Activated CD8-positive, alpha-beta T cell treated with anti-CD3 and anti-CD28 coated beads for 36 hours (primary cell): Measurements from ENCODE around the gene ACTL8. TPM values are rescaled to one million over a fixed set of nuclear protein-coding genes. Genes with fewer than 3 reads are reported as not detected.

Experiments used
- ATAC-seq: fragments of 200-7000 bp; cut with Tn5 transposase; one replicate; pipeline ENCODE4 v1.10.0; 2021; ENCODE audit warnings: mild to moderate bottlenecking, moderate library complexity
- CTCF ChIA-PET: fragments of 350-600 bp; sonication (Branson Sonifier 250); formaldehyde crosslinking; loops from one replicate; lab custom pipeline; 2021; ENCODE audit warnings: antibody characterized with exemption; lab: Charles Lee
- POLR2A ChIA-PET: fragments of 350-600 bp; sonication (Branson Sonifier 250); formaldehyde crosslinking; loops from one replicate; lab custom pipeline; 2021; ENCODE audit warnings: antibody characterized with exemption; lab: Charles Lee
- DNase-seq: peaks from one replicate; pipeline ENCODE4 v3.0.0-alpha.2; 2020
- H3K27ac Mint-ChIP-seq: one replicate; pipeline ENCODE4 v1.8.0; 2021; ENCODE audit warnings: mild to moderate bottlenecking, mixed read lengths
- H3K27me3 Mint-ChIP-seq: one replicate; pipeline ENCODE4 v1.8.0; 2021; ENCODE audit warnings: mixed read lengths
- H3K36me3 Mint-ChIP-seq: one replicate; pipeline ENCODE4 v1.8.0; 2021; ENCODE audit warnings: low read depth, mixed read lengths
- H3K4me1 Mint-ChIP-seq: one replicate; pipeline ENCODE4 v1.8.0; 2021; ENCODE audit warnings: low read depth, mixed read lengths
- H3K4me3 Mint-ChIP-seq: one replicate; pipeline ENCODE4 v1.8.0; 2021; ENCODE audit warnings: mild to moderate bottlenecking, moderate library complexity, mixed read lengths
- H3K9me3 Mint-ChIP-seq: one replicate; pipeline ENCODE4 v1.8.0; 2021; ENCODE audit warnings: mixed read lengths
- intact Hi-C: fragments of 100-400 bp; cut with micrococcal nuclease; formaldehyde crosslinking; loops from one replicate; pipeline ENCODE4 v1.10.0; 2022
- total RNA-seq, 2 experiments: library from RNA; stranded (reverse); gene quantifications; one replicate each; pipeline ENCODE4 v1.2.3, GENCODE V29; 2021
- TF ChIP-seq, protein P1 (sequence below): fragments of 200-600 bp; IDR thresholded peaks from one replicate; pipeline ENCODE4 v1.8.0; 2022; ENCODE audit warnings: antibody characterized with exemption, mild to moderate bottlenecking

ACTL8 gene
- total RNA-seq, 2 experiments from 2014 or later: not detected

DNA sequence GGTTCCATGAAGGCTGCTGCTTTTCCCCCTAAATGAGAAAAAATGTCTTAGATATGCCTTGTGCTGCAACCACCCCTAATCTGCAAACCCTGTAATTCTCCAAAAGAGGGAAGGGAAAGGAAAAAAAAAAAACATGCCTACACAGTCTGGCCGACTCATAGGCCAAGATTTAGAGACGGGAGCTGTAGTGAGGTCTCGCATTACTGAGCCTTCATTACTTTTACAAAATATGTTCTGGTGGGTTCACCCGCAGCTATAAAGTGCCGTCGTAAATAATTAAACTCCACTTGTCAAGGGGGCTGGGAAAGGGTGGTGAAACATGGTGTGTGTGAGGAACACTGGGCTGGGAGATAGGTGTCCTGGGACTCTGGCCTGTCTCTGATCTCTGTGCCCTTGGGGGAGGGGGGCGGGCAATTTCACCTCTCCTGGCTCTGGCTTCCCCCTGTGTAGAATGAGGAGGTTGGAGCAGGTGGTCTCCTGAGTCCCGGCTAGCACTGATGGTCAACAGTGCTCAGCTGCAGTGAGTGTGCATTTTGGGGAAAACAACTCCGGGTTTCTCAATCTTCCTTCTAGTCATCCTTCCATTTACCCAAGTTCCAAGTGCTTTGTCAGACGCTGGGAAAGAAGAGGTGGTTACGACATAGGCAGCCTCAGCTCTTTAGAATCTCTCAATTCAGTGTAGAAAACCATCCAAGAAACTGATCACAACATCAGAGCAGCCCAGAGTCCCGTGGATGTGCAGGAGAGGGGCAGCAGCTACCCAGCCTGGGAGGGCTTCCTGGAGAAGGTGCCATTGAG, 82.3 kb downstream of the ACTL8 start:
- no peaks in the 10 kb centered on the region for H3K4me1 Mint-ChIP-seq
- ChIA-PET CTCF (interaction anchor here (1.9 kb wide), 1 partner anchor 12 kb away, joined by 5 read pairs; no protein-coding TSS in a partner anchor), POLR2A (no interaction called here)
- no peaks in the 10 kb centered on the region for H3K36me3 Mint-ChIP-seq
- intact Hi-C loops: no loop called here
- TF ChIP-seq, protein P1, sequence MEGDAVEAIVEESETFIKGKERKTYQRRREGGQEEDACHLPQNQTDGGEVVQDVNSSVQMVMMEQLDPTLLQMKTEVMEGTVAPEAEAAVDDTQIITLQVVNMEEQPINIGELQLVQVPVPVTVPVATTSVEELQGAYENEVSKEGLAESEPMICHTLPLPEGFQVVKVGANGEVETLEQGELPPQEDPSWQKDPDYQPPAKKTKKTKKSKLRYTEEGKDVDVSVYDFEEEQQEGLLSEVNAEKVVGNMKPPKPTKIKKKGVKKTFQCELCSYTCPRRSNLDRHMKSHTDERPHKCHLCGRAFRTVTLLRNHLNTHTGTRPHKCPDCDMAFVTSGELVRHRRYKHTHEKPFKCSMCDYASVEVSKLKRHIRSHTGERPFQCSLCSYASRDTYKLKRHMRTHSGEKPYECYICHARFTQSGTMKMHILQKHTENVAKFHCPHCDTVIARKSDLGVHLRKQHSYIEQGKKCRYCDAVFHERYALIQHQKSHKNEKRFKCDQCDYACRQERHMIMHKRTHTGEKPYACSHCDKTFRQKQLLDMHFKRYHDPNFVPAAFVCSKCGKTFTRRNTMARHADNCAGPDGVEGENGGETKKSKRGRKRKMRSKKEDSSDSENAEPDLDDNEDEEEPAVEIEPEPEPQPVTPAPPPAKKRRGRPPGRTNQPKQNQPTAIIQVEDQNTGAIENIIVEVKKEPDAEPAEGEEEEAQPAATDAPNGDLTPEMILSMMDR: no peak
- DNase-seq (no peak), ATAC-seq (no peak)
- no peak overlapping the region for H3K27ac Mint-ChIP-seq
- H3K4me3 Mint-ChIP-seq: no peak overlapping the region
- peaks cover 4% of the 10 kb centered on the region for H3K27me3 Mint-ChIP-seq
- no peaks in the 10 kb centered on the region for H3K9me3 Mint-ChIP-seq

DNA sequence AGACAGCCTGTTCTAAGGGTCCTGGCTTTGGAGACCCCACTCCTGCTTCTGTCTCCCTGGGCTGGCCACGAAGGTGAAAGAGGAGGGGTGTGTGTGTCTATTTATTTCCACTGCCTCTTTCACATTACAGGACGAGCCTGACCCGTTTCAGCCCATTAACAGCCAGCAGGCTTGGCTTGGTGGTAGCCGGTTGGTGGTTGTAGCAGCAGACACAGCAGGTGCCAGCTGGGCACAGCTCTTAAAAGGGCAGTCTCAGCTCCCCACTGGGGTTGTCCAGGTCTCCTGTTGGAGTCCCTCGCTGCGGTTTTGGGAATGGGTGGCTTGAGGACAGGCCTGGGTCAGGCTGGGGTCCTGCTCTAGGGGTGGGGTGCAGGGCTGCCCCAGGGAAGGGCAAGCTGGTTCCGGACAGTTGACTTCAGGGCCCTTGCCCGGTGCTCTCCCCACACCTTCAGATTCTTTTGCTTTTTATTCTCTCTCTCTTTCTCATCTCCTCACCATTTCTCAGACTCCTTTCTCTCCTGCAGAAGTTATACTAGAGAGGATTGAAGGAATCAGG, 84.6 kb downstream of the ACTL8 start:
- Mint-ChIP-seq H3K9me3 (no peaks in the 10 kb centered on the region), H3K4me1 (no peaks in the 10 kb centered on the region), H3K27me3 (peaks cover 6% of the 10 kb centered on the region), H3K27ac (no peak overlapping the region), H3K36me3 (no peaks in the 10 kb centered on the region), H3K4me3 (no peak overlapping the region)
- TF ChIP-seq, protein P1: no peak
- POLR2A ChIA-PET: no interaction called here
- no peak for ATAC-seq
- CTCF ChIA-PET: no interaction called here
- intact Hi-C loops: no loop called here
- no peak for DNase-seq

DNA sequence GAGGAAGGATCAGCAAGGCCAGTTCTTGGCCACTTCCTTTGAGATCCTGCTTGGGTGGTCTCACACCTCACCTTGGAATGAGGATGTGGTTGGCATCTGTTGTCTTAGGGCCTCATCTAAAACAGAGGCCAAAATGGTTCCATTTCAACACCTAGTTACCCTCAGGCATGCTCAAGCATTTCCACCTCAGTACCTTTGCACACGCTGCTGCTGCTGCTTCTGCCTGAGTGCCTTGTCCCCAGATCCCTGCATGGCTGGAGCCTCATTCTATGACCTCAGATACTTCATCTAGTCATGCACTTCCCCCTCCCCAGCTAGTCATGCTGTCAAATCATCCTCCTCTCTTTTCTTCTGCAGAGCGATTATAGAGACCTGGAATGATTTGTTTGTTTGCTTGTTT, 86.8 kb downstream of the ACTL8 start:
- no peaks in the 10 kb centered on the region for H3K4me1 Mint-ChIP-seq
- DNase-seq (no peak), ATAC-seq (no peak)
- TF ChIP-seq, protein P1: no peak
- no peak overlapping the region for H3K27ac Mint-ChIP-seq
- H3K4me3 Mint-ChIP-seq: no peak overlapping the region
- H3K27me3 Mint-ChIP-seq: peaks cover 6% of the 10 kb centered on the region
- CTCF ChIA-PET: no interaction called here
- no peaks in the 10 kb centered on the region for H3K9me3 Mint-ChIP-seq
- POLR2A ChIA-PET: no interaction called here
- intact Hi-C loops: no loop called here
- H3K36me3 Mint-ChIP-seq: no peaks in the 10 kb centered on the region

DNA sequence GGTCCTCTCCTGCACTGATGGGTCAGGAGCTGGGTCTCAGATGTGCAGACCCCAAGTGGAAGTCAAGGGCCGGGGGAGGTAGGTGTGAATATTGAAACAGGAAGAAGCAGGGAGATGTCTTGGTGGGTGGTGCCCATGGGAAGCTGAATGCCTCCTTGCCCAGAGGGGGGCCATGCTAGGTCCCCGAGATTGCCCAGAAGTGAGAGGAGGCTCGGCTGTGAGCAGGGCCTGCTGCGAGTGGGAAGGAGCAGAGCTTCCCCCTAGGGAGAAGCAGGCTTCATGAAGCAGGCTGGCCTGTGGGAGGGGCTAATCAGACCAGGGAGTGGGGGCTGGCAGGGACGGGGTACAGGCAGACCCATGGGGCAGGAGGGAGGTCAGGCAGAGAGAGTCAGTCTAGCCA, 87.6 kb downstream of the ACTL8 start:
- ChIA-PET CTCF (no interaction called here), POLR2A (no interaction called here)
- ATAC-seq (no peak), DNase-seq (no peak)
- H3K4me3 Mint-ChIP-seq: no peak overlapping the region
- H3K27ac Mint-ChIP-seq: no peak overlapping the region
- intact Hi-C loops: no loop called here
- TF ChIP-seq, protein P1: no peak
- H3K36me3 Mint-ChIP-seq: no peaks in the 10 kb centered on the region
- H3K4me1 Mint-ChIP-seq: no peaks in the 10 kb centered on the region
- peaks cover 6% of the 10 kb centered on the region for H3K27me3 Mint-ChIP-seq
- H3K9me3 Mint-ChIP-seq: no peaks in the 10 kb centered on the region

DNA sequence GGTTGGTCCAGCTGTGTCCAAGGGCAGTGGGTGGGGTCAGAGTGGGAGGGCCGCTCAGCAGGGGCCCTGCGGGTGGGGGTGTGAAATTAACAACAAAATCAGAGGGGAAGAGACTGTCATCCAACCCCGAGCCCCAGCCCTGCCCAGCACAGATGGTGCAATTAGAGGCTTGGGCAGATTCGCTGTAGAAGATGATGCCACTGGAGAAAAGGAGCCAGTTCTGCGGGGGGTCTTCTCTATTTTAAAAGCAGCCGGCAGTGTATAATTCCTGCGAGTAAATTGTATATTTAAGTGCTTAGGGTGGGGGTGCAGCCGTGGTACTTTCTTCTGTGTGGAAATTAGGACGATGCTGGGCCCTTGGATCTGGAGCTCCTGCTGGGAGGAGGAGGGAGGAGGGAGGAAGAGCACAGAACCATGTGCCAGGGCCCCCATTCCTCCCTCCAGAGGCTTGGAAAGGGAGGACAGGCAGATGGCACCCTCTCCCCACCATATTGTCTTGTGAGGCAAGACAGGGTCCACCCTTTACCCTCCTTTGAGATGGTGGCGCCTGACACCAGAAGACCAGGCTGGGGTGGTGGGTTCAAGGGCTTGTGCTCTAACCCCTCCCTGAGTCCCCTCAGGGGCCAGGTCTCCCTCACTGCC, 89.2 kb downstream of the ACTL8 start:
- TF ChIP-seq, protein P1: no peak
- no peaks in the 10 kb centered on the region for H3K9me3 Mint-ChIP-seq
- H3K27ac Mint-ChIP-seq: no peak overlapping the region
- H3K4me3 Mint-ChIP-seq: no peak overlapping the region
- ChIA-PET POLR2A (no interaction called here), CTCF (no interaction called here)
- DNase-seq (no peak), ATAC-seq (no peak)
- H3K27me3 Mint-ChIP-seq: peaks cover 6% of the 10 kb centered on the region
- H3K36me3 Mint-ChIP-seq: no peaks in the 10 kb centered on the region
- H3K4me1 Mint-ChIP-seq: no peaks in the 10 kb centered on the region
- intact Hi-C loops: no loop called here
